Effector memory CD8-positive, alpha-beta T cell (primary cell): ENCODE measurements around the gene FJX1.

Experiments
- ATAC-seq: fragments of 150-1000 bp; cut with Tn5 transposase; replicated peaks from 2 replicates; pipeline ENCODE4 v1.10.0; 2021; ENCODE audit warnings: mild to moderate bottlenecking, moderate library complexity
- DNase-seq, 3 experiments: peaks; one replicate each; pipeline ENCODE4 v3.0.0; 2021
- H3K27ac Mint-ChIP-seq, 2 donors: one replicate each; pipeline ENCODE4 v1.8.0; 2022; ENCODE audit warnings: mild to moderate bottlenecking in 2 of 2, mixed read lengths in 2 of 2, moderate library complexity in 2 of 2
- H3K27me3 Mint-ChIP-seq, 2 donors: one replicate each; pipeline ENCODE4 v1.8.0; 2022; ENCODE audit warnings: mixed read lengths in 2 of 2
- H3K36me3 Mint-ChIP-seq: one replicate; pipeline ENCODE4 v1.8.0; 2022; ENCODE audit warnings: mild to moderate bottlenecking, moderate library complexity, mixed read lengths; ENCODE audit not compliant: insufficient read depth
- H3K4me1 Mint-ChIP-seq, 2 donors: one replicate each; pipeline ENCODE4 v1.8.0; 2022; ENCODE audit warnings: low read depth in 2 of 2, mixed read lengths in 2 of 2
- H3K4me3 Mint-ChIP-seq, 2 donors: one replicate each; pipeline ENCODE4 v1.8.0; 2022; ENCODE audit warnings: mild to moderate bottlenecking in 2 of 2, mixed read lengths in 2 of 2, moderate library complexity in 2 of 2
- H3K9me3 Mint-ChIP-seq, 2 donors: one replicate each; pipeline ENCODE4 v1.8.0; 2022; ENCODE audit warnings: mixed read lengths in 2 of 2

The FJX1 gene

GRCh38 chr11:35626501-35626900, 8.2 kb downstream of the FJX1 start:
- no peak for DNase-seq
- Mint-ChIP-seq H3K27ac (no peak overlapping the region), H3K9me3 (no peaks in the 10 kb centered on the region), H3K27me3 (peaks cover 74 to 92% of the 10 kb centered on the region in 2 donors), H3K4me3 (no peak overlapping the region), H3K4me1 (no peaks in the 10 kb centered on the region), H3K36me3 (no peaks in the 10 kb centered on the region)
- ATAC-seq, result no peak

GRCh38 chr11:35629511-35629910, 11.3 kb downstream of the FJX1 start:
- no peak overlapping the region for H3K4me3 Mint-ChIP-seq
- no peak overlapping the region for H3K27ac Mint-ChIP-seq
- no peaks in the 10 kb centered on the region for H3K36me3 Mint-ChIP-seq
- no peaks in the 10 kb centered on the region for H3K9me3 Mint-ChIP-seq
- ATAC-seq (no peak), DNase-seq (no peak)
- H3K4me1 Mint-ChIP-seq, result no peaks in the 10 kb centered on the region
- peaks cover 63 to 91% of the 10 kb centered on the region in 2 donors for H3K27me3 Mint-ChIP-seq

GRCh38 chr11:35629914-35630313, 11.7 kb downstream of the FJX1 start:
- no peaks in the 10 kb centered on the region for H3K9me3 Mint-ChIP-seq
- peaks cover 62 to 91% of the 10 kb centered on the region in 2 donors for H3K27me3 Mint-ChIP-seq
- ATAC-seq (no peak), DNase-seq (no peak)
- no peak overlapping the region for H3K4me3 Mint-ChIP-seq
- no peaks in the 10 kb centered on the region for H3K36me3 Mint-ChIP-seq
- H3K4me1 Mint-ChIP-seq, result no peaks in the 10 kb centered on the region
- no peak overlapping the region for H3K27ac Mint-ChIP-seq

- no peaks in the 10 kb centered on the region for H3K36me3 Mint-ChIP-seq
- no peak overlapping the region for H3K27ac Mint-ChIP-seq
- peaks cover 66 to 92% of the 10 kb centered on the region in 2 donors for H3K27me3 Mint-ChIP-seq
- DNase-seq (no peak), ATAC-seq (no peak)
- H3K9me3 Mint-ChIP-seq, result no peaks in the 10 kb centered on the region
- no peaks in the 10 kb centered on the region for H3K4me1 Mint-ChIP-seq
- H3K4me3 Mint-ChIP-seq, result no peak overlapping the region
These were observed 13.6 kb downstream of the FJX1 start for GRCh38 chr11:35631891-35632290.

- DNase-seq (no peak), ATAC-seq (no peak)
- peaks cover 66 to 91% of the 10 kb centered on the region in 2 donors for H3K27me3 Mint-ChIP-seq
- H3K36me3 Mint-ChIP-seq, result no peaks in the 10 kb centered on the region
- no peak overlapping the region for H3K27ac Mint-ChIP-seq
- no peaks in the 10 kb centered on the region for H3K9me3 Mint-ChIP-seq
- H3K4me1 Mint-ChIP-seq, result no peaks in the 10 kb centered on the region
- H3K4me3 Mint-ChIP-seq, result no peak overlapping the region
These were observed 14.0 kb downstream of the FJX1 start for GRCh38 chr11:35632301-35632700.

- H3K27me3 Mint-ChIP-seq, result peaks cover 67 to 93% of the 10 kb centered on the region in 2 donors
- H3K4me1 Mint-ChIP-seq, result no peaks in the 10 kb centered on the region
- no peak for ATAC-seq
These were observed 15.7 kb downstream of the FJX1 start for GRCh38 chr11:35633827-35634423.

GRCh38 chr11:35635933-35636332, 17.7 kb downstream of the FJX1 start:
- Mint-ChIP-seq H3K4me1 (no peaks in the 10 kb centered on the region), H3K4me3 (no peak overlapping the region), H3K36me3 (no peaks in the 10 kb centered on the region), H3K27me3 (peaks cover 49 to 80% of the 10 kb centered on the region in 2 donors), H3K27ac (no peak overlapping the region), H3K9me3 (no peaks in the 10 kb centered on the region)
- no peak for ATAC-seq
- DNase-seq, result no peak

More at GRCh38 chr11:35633827-35634423, 15.7 kb downstream of the FJX1 start:
- Mint-ChIP-seq H3K36me3 (no peaks in the 10 kb centered on the region), H3K4me3 (no peak overlapping the region), H3K9me3 (no peaks in the 10 kb centered on the region), H3K27ac (no peak overlapping the region)
- no peak for DNase-seq

- Mint-ChIP-seq H3K36me3 (no peaks in the 10 kb centered on the region), H3K4me1 (no peaks in the 10 kb centered on the region), H3K27ac (no peak overlapping the region), H3K27me3 (peaks cover 50 to 61% of the 10 kb centered on the region in 2 donors), H3K9me3 (no peaks in the 10 kb centered on the region), H3K4me3 (no peak overlapping the region)
- no peak for DNase-seq
- ATAC-seq, result no peak
These were observed 21.4 kb downstream of the FJX1 start for GRCh38 chr11:35639591-35640179.

- Mint-ChIP-seq H3K27ac (no peak overlapping the region), H3K27me3 (peaks cover 44 to 46% of the 10 kb centered on the region in 2 donors), H3K4me3 (no peak overlapping the region), H3K4me1 (no peaks in the 10 kb centered on the region), H3K36me3 (no peaks in the 10 kb centered on the region), H3K9me3 (no peaks in the 10 kb centered on the region)
- DNase-seq (no peak), ATAC-seq (no peak)
These were observed 23.1 kb downstream of the FJX1 start for GRCh38 chr11:35641171-35641897.

GRCh38 chr11:35641964-35642363, 23.7 kb downstream of the FJX1 start:
- H3K9me3 Mint-ChIP-seq, result no peaks in the 10 kb centered on the region
- ATAC-seq, result no peak

GRCh38 chr11:35647421-35648093, 29.3 kb downstream of the FJX1 start:
- Mint-ChIP-seq H3K36me3 (peaks cover 3% of the 10 kb centered on the region), H3K27ac (no peak overlapping the region), H3K4me1 (no peaks in the 10 kb centered on the region), H3K27me3 (peaks cover 37 to 53% of the 10 kb centered on the region in 2 donors), H3K4me3 (no peak overlapping the region), H3K9me3 (no peaks in the 10 kb centered on the region)
- DNase-seq (no peak), ATAC-seq (no peak)

More at GRCh38 chr11:35641964-35642363, 23.7 kb downstream of the FJX1 start:
- no peak overlapping the region for H3K4me3 Mint-ChIP-seq
- DNase-seq, result no peak
- no peaks in the 10 kb centered on the region for H3K4me1 Mint-ChIP-seq
- peaks cover 44 to 45% of the 10 kb centered on the region in 2 donors for H3K27me3 Mint-ChIP-seq
- no peak overlapping the region for H3K27ac Mint-ChIP-seq
- no peaks in the 10 kb centered on the region for H3K36me3 Mint-ChIP-seq

- no peaks in the 10 kb centered on the region for H3K4me1 Mint-ChIP-seq
- no peaks in the 10 kb centered on the region for H3K9me3 Mint-ChIP-seq
- H3K27me3 Mint-ChIP-seq, result peaks cover 61 to 68% of the 10 kb centered on the region in 2 donors
- no peak for DNase-seq
- H3K4me3 Mint-ChIP-seq, result no peak overlapping the region
- no peak for ATAC-seq
- peaks cover 3% of the 10 kb centered on the region for H3K36me3 Mint-ChIP-seq
- no peak overlapping the region for H3K27ac Mint-ChIP-seq
These were observed 31.7 kb downstream of the FJX1 start for GRCh38 chr11:35650006-35650405.

- peaks cover 65 to 72% of the 10 kb centered on the region in 2 donors for H3K27me3 Mint-ChIP-seq
- H3K9me3 Mint-ChIP-seq, result no peaks in the 10 kb centered on the region
- no peaks in the 10 kb centered on the region for H3K4me1 Mint-ChIP-seq
- no peak overlapping the region for H3K27ac Mint-ChIP-seq
- no peak overlapping the region for H3K4me3 Mint-ChIP-seq
- no peak for ATAC-seq
- peaks cover 3% of the 10 kb centered on the region for H3K36me3 Mint-ChIP-seq
- no peak for DNase-seq
These were observed 32.2 kb downstream of the FJX1 start for GRCh38 chr11:35650467-35650866.
